Left lobe of liver (tissue), 2 donors: ENCODE results near the gene NR3C1. TPM values are rescaled to one million over a fixed set of nuclear protein-coding genes. Genes with fewer than 3 reads are reported as not detected.

Source experiments
- ATAC-seq: fragments of 200-7000 bp; cut with Tn5 transposase; one replicate; pipeline ENCODE4 v1.9.1; 2020; ENCODE audit warnings: mild to moderate bottlenecking, moderate library complexity
- DNase-seq: peaks from one replicate; pipeline ENCODE4 v3.0.0-alpha.2; 2020; ENCODE audit warnings: low spot score
- total RNA-seq: library from RNA; stranded (reverse); gene quantifications from one replicate; pipeline ENCODE4 v1.2.1, GENCODE V29; 2021
- donor health status: DM: no; HTN: no; CAD: no; lungs with moderate emphysema.
- donor health status: DM: no; HTN: yes; CAD: no.

Gene NR3C1
- total RNA-seq, 1 donor from 2014 or later: 46.6 TPM

GRCh38 chr5:143399616-143400540, 3.6 kb downstream of the NR3C1 start:
- ATAC-seq (no peak), DNase-seq (no peak)

GRCh38 chr5:143398451-143399237, 4.8 kb downstream of the NR3C1 start:
- DNase-seq: no peak
- no peak for ATAC-seq

- DNase-seq (no peak), ATAC-seq (no peak)
Measured at GRCh38 chr5:143398053-143398355, 5.5 kb downstream of the NR3C1 start.

GRCh38 chr5:143397302-143398052, 6.0 kb downstream of the NR3C1 start:
- DNase-seq (no peak), ATAC-seq (no peak)

GRCh38 chr5:143396353-143396940, 7.0 kb downstream of the NR3C1 start:
- DNase-seq: no peak
- ATAC-seq: no peak

GRCh38 chr5:143395638-143396352, 7.7 kb downstream of the NR3C1 start:
- no peak for DNase-seq
- peak; percentile 21 for ATAC-seq

- DNase-seq: no peak
- peak; percentile 41 for ATAC-seq
Measured at GRCh38 chr5:143393524-143393923, 10.0 kb downstream of the NR3C1 start.

GRCh38 chr5:143390941-143391340, 12.5 kb downstream of the NR3C1 start:
- DNase-seq (no peak), ATAC-seq (no peak)

- ATAC-seq (no peak), DNase-seq (no peak)
Measured at GRCh38 chr5:143390258-143390657, 13.2 kb downstream of the NR3C1 start.

GRCh38 chr5:143386725-143387124, 16.8 kb downstream of the NR3C1 start:
- ATAC-seq (no peak), DNase-seq (no peak)

GRCh38 chr5:143384865-143385657, 18.4 kb downstream of the NR3C1 start:
- ATAC-seq: no peak
- no peak for DNase-seq

- no peak for ATAC-seq
- no peak for DNase-seq
Measured at GRCh38 chr5:143383988-143384387, 19.5 kb downstream of the NR3C1 start.

- DNase-seq (no peak), ATAC-seq (no peak)
Measured at GRCh38 chr5:143379606-143380005, 23.9 kb downstream of the NR3C1 start.

- ATAC-seq (no peak), DNase-seq (no peak)
Measured at GRCh38 chr5:143376911-143377813, 26.3 kb downstream of the NR3C1 start.

GRCh38 chr5:143376195-143376779, 27.2 kb downstream of the NR3C1 start:
- ATAC-seq (peak; percentile 64), DNase-seq (no peak)

GRCh38 chr5:143374496-143375217, 28.8 kb downstream of the NR3C1 start:
- DNase-seq (no peak), ATAC-seq (no peak)

GRCh38 chr5:143373076-143373475, 30.4 kb downstream of the NR3C1 start:
- DNase-seq: no peak
- ATAC-seq: no peak
